C4-2B (cell line): ENCODE measurements around the gene PRSS56.

Source experiments
- CTCF ChIP-seq: fragments of 450-650 bp; conservative IDR thresholded peaks from 2 replicates; pipeline ENCODE4 v1.5.1; 2017; ENCODE audit warnings: mild to moderate bottlenecking
- ZFX ChIP-seq: fragments of 450-650 bp; IDR thresholded peaks from 2 replicates; pipeline ENCODE4 v1.6.1; 2017

- TF ChIP-seq CTCF = no peak
- TF ChIP-seq ZFX = no peak
Measured at GRCh38 chr2:232543491-232543890, 23.3 kb downstream of the PRSS56 start.
